Rectal smooth muscle tissue (tissue), 1 donor: Measurements from ENCODE around the gene NPHS1.

Source experiments
- H3K27ac ChIP-seq: one replicate; pipeline ENCODE4 v1.7.0; 2013; ENCODE audit warnings: low read depth, low read length, inconsistent platforms
- H3K27me3 ChIP-seq: one replicate; pipeline ENCODE4 v1.7.0; 2013; ENCODE audit warnings: low read length; ENCODE audit not compliant: control insufficient read depth, insufficient read depth
- H3K36me3 ChIP-seq: one replicate; pipeline ENCODE4 v1.7.0; 2013; ENCODE audit warnings: low read length; ENCODE audit not compliant: control insufficient read depth, insufficient read depth
- H3K4me1 ChIP-seq: one replicate; pipeline ENCODE4 v1.7.0; 2013; ENCODE audit warnings: low read length; ENCODE audit not compliant: control insufficient read depth, insufficient read depth
- H3K4me3 ChIP-seq: one replicate; pipeline ENCODE4 v1.7.0; 2013; ENCODE audit warnings: low read length
- H3K9ac ChIP-seq: one replicate; pipeline ENCODE4 v1.7.0; 2013; ENCODE audit warnings: low read length

NPHS1 gene

GRCh38 chr19:35856546-35857149 is 4.3 kb upstream of the NPHS1 start, which contains the start of gene KIRREL2:
KIRREL2 (plus strand) TSS chr19:35856911; CDS start chr19:35857120, 209 bp downstream.
- Histone ChIP-seq H3K27me3 (peaks cover 41% of the 10 kb centered on the region), H3K9ac (no peak within 1 kb of the TSS), H3K27ac (no peak within 1 kb of the TSS), H3K4me3 (peak within 1 kb of the TSS; percentile 40), H3K4me1 (no peaks in the 10 kb centered on the region), H3K36me3 (no peaks in the 10 kb centered on the region)

- Histone ChIP-seq H3K27ac (no peak overlapping the region), H3K9ac (no peak overlapping the region), H3K36me3 (no peaks in the 10 kb centered on the region), H3K27me3 (peaks cover 30% of the 10 kb centered on the region), H3K4me1 (no peaks in the 10 kb centered on the region), H3K4me3 (no peak overlapping the region)
Measured at GRCh38 chr19:35853038-35853756, 893 bp upstream of the NPHS1 start.

GRCh38 chr19:35851213-35852028 is 883 bp downstream of the NPHS1 start:
- H3K27me3 ChIP-seq = peaks cover 29% of the 10 kb centered on the region
- H3K9ac ChIP-seq = no peak overlapping the region
- H3K36me3 ChIP-seq = no peaks in the 10 kb centered on the region
- no peak overlapping the region for H3K4me3 ChIP-seq
- H3K27ac ChIP-seq = no peak overlapping the region
- no peaks in the 10 kb centered on the region for H3K4me1 ChIP-seq

- no peak overlapping the region for H3K4me3 ChIP-seq
- H3K27me3 ChIP-seq = peaks cover 36% of the 10 kb centered on the region
- no peaks in the 10 kb centered on the region for H3K4me1 ChIP-seq
- no peak overlapping the region for H3K9ac ChIP-seq
- H3K27ac ChIP-seq = no peak overlapping the region
- no peaks in the 10 kb centered on the region for H3K36me3 ChIP-seq
Measured at GRCh38 chr19:35848919-35849505, 3.3 kb downstream of the NPHS1 start.

- Histone ChIP-seq H3K4me3 (no peak overlapping the region), H3K27me3 (peaks cover 39% of the 10 kb centered on the region), H3K27ac (no peak overlapping the region), H3K9ac (no peak overlapping the region), H3K36me3 (no peaks in the 10 kb centered on the region), H3K4me1 (no peaks in the 10 kb centered on the region)
Measured at GRCh38 chr19:35848486-35848885, 3.8 kb downstream of the NPHS1 start.

GRCh38 chr19:35847911-35848310 is 4.4 kb downstream of the NPHS1 start:
- Histone ChIP-seq H3K4me1 (no peaks in the 10 kb centered on the region), H3K27me3 (peaks cover 45% of the 10 kb centered on the region), H3K27ac (no peak overlapping the region), H3K9ac (no peak overlapping the region), H3K36me3 (no peaks in the 10 kb centered on the region), H3K4me3 (no peak overlapping the region)

GRCh38 chr19:35846038-35846668 is 6.2 kb downstream of the NPHS1 start:
- Histone ChIP-seq H3K27me3 (peaks cover 39% of the 10 kb centered on the region), H3K36me3 (no peaks in the 10 kb centered on the region), H3K4me1 (no peaks in the 10 kb centered on the region), H3K9ac (no peak overlapping the region), H3K4me3 (no peak overlapping the region), H3K27ac (no peak overlapping the region)

GRCh38 chr19:35845215-35846037 is 6.9 kb downstream of the NPHS1 start:
- Histone ChIP-seq H3K4me1 (no peaks in the 10 kb centered on the region), H3K9ac (no peak overlapping the region), H3K4me3 (peak overlapping the region; percentile 41), H3K27ac (no peak overlapping the region), H3K36me3 (no peaks in the 10 kb centered on the region), H3K27me3 (peaks cover 39% of the 10 kb centered on the region)

- H3K9ac ChIP-seq = no peak overlapping the region
- no peak overlapping the region for H3K27ac ChIP-seq
- peaks cover 39% of the 10 kb centered on the region for H3K27me3 ChIP-seq
- H3K36me3 ChIP-seq = no peaks in the 10 kb centered on the region
- H3K4me1 ChIP-seq = no peaks in the 10 kb centered on the region
- H3K4me3 ChIP-seq = peak overlapping the region; percentile 9
Measured at GRCh38 chr19:35844482-35845214, 7.7 kb downstream of the NPHS1 start.

GRCh38 chr19:35843676-35844481 is 8.4 kb downstream of the NPHS1 start:
- peaks cover 32% of the 10 kb centered on the region for H3K27me3 ChIP-seq
- H3K4me3 ChIP-seq = no peak overlapping the region
- H3K36me3 ChIP-seq = no peaks in the 10 kb centered on the region
- no peaks in the 10 kb centered on the region for H3K4me1 ChIP-seq
- no peak overlapping the region for H3K27ac ChIP-seq
- H3K9ac ChIP-seq = no peak overlapping the region
